ENCODE data around the gene KIAA1328.

GRCh38 chr18:36792634-36793283 lies 36.2 kb upstream of the KIAA1328 start:
- TF ChIP-seq, protein P1, sequence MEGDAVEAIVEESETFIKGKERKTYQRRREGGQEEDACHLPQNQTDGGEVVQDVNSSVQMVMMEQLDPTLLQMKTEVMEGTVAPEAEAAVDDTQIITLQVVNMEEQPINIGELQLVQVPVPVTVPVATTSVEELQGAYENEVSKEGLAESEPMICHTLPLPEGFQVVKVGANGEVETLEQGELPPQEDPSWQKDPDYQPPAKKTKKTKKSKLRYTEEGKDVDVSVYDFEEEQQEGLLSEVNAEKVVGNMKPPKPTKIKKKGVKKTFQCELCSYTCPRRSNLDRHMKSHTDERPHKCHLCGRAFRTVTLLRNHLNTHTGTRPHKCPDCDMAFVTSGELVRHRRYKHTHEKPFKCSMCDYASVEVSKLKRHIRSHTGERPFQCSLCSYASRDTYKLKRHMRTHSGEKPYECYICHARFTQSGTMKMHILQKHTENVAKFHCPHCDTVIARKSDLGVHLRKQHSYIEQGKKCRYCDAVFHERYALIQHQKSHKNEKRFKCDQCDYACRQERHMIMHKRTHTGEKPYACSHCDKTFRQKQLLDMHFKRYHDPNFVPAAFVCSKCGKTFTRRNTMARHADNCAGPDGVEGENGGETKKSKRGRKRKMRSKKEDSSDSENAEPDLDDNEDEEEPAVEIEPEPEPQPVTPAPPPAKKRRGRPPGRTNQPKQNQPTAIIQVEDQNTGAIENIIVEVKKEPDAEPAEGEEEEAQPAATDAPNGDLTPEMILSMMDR (conservative IDR thresholded peaks at IDR 0.05): no peak
- TF ChIP-seq ZFX (IDR thresholded peaks at IDR 0.05): no peak

All from C4-2B (cell line).